ENCODE data around the gene CPNE2. TPM values are rescaled to one million over a fixed set of nuclear protein-coding genes. Genes with fewer than 3 reads are reported as not detected.

Gene CPNE2
- total and polyA plus RNA-seq, 2 of the 8 experiments (the other 6 are each of a cell fraction or from before 2014, with no cell fraction given): 10.6 to 39.5 TPM

DNA sequence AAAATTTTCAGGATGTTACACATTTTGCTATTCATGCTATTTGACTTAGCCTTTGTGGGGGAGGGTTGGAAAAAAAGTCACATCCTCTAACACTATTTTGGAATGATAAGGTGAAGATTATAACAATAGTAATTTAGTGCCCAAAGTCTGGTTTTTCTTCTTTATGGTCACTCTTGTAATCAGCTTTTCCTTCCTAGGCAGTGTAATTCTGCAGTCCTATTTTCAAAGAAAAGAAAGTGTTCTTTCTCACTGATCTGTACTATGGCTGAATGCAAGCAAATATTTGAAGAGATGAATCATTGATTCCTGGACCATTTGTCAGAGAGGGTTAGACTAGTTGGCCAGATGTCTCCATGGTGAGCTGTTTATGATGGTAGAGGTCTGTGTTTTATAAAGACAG lies 102.1 kb downstream of the CPNE2 start (continued):
- TF ChIP-seq POLR2AphosphoS5 (IDR thresholded peaks at IDR 0.05; ENCODE audit: low read depth, low read length) (no peak), TCF12 (IDR thresholded peaks at IDR 0.05; ENCODE audit: low read depth, low read length) (no peak)
- TF ChIP-seq, protein P1, sequence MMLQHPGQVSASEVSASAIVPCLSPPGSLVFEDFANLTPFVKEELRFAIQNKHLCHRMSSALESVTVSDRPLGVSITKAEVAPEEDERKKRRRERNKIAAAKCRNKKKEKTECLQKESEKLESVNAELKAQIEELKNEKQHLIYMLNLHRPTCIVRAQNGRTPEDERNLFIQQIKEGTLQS (IDR thresholded peaks at IDR 0.05; ENCODE audit: insufficient read depth, low read depth, low read length): no peak
- TF ChIP-seq, protein P2, sequence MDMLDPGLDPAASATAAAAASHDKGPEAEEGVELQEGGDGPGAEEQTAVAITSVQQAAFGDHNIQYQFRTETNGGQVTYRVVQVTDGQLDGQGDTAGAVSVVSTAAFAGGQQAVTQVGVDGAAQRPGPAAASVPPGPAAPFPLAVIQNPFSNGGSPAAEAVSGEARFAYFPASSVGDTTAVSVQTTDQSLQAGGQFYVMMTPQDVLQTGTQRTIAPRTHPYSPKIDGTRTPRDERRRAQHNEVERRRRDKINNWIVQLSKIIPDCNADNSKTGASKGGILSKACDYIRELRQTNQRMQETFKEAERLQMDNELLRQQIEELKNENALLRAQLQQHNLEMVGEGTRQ (IDR thresholded peaks at IDR 0.05; ENCODE audit: low read length): no peak
